ENCODE data around the gene SUGP2. TPM values are rescaled to one million over a fixed set of nuclear protein-coding genes. Genes with fewer than 3 reads are reported as not detected.

The SUGP2 gene
- total and polyA plus RNA-seq, 2 of the 13 experiments (the other 11 are each of a cell fraction or from before 2014, with no cell fraction given) = 40.6 to 57.7 TPM

DNA sequence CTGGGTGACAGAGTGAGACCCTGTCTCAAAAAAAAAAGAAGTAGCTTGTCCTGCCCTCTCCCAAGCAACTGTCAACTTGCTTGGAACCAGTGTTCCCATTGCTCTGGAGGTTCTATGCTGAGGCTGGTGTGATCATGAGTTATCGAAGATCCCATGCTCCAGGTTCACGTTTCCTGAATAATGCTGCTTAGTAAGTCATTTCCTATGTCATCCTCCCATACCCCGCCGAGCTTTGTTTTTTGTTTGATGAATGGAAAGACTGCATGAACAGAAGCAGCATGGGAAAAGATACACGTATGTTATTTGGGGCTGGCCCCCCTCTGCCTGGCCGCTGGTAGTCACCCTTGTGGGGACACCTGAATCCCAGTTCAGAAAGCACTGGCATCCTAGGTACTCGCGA lies 41.8 kb upstream of the SUGP2 start:
- Histone ChIP-seq H3K4me3 (replicated peaks in 1 of 3; ENCODE audit: insufficient read depth in 1 of 3, low read depth in 2 of 3, low read length in 3 of 3) (no peak overlapping the region), H3K4me1 (ENCODE audit: insufficient read depth, low read length) (no peaks in the 10 kb centered on the region), H4K20me1 (ENCODE audit: insufficient read depth, low read length) (no peaks in the 10 kb centered on the region), H3K9ac (ENCODE audit: insufficient read depth, low read depth, low read length) (no peak overlapping the region), H3K27ac (ENCODE audit: extremely low read length, insufficient read depth, low read length) (no peak overlapping the region), H2AFZ (ENCODE audit: low read length) (no peak overlapping the region), H3K36me3 (replicated peaks in 1 of 2; ENCODE audit: control insufficient read depth in 1 of 2, insufficient read depth in 2 of 2, low read length in 2 of 2) (peaks cover 0 to 5% of the 10 kb centered on the region in 2 experiments; a peak in 3 of 5 replicates), H3K27me3 (ENCODE audit: control insufficient read depth in 1 of 2, insufficient read depth in 2 of 2, low read length in 2 of 2) (no peaks in the 10 kb centered on the region), H3K9me3 (ENCODE audit: low read length) (no peaks in the 10 kb centered on the region), H3K4me2 (ENCODE audit: low read depth, low read length) (no peak overlapping the region), H3K79me2 (ENCODE audit: insufficient read depth, low read length) (no peaks in the 10 kb centered on the region)
- no TSS peak for BruUV-seq (replicated peaks)
- POLR2A ChIA-PET = no interaction called here
- DNase-seq (ENCODE audit: low spot score) (no peak), FAIRE-seq (no peak), ATAC-seq (no peak)
- intact Hi-C loops (cut with micrococcal nuclease; ENCODE audit: unreplicated experiment) = no loop called here
- CTCF ChIA-PET (ENCODE audit: low intra/inter-chr PET ratio, low total read pairs) = no interaction called here
- WGBS (ENCODE audit: low lambda C conversion rate) = 96% methylated on average over 8 of the region's 8 CpGs
- in situ Hi-C loops (cut with HindIII; ENCODE audit: extremely low pct_ligation_motif_present, low pct_unique_long_range_greater_than_20kb) = no loop called here
- TF ChIP-seq SOX6 (IDR thresholded peaks at IDR 0.05) = no peak
- no peak for TF ChIP-seq SOX6 (CRISPR knock-in tag; IDR thresholded peaks at IDR 0.05)
- TF ChIP-seq, protein P1, sequence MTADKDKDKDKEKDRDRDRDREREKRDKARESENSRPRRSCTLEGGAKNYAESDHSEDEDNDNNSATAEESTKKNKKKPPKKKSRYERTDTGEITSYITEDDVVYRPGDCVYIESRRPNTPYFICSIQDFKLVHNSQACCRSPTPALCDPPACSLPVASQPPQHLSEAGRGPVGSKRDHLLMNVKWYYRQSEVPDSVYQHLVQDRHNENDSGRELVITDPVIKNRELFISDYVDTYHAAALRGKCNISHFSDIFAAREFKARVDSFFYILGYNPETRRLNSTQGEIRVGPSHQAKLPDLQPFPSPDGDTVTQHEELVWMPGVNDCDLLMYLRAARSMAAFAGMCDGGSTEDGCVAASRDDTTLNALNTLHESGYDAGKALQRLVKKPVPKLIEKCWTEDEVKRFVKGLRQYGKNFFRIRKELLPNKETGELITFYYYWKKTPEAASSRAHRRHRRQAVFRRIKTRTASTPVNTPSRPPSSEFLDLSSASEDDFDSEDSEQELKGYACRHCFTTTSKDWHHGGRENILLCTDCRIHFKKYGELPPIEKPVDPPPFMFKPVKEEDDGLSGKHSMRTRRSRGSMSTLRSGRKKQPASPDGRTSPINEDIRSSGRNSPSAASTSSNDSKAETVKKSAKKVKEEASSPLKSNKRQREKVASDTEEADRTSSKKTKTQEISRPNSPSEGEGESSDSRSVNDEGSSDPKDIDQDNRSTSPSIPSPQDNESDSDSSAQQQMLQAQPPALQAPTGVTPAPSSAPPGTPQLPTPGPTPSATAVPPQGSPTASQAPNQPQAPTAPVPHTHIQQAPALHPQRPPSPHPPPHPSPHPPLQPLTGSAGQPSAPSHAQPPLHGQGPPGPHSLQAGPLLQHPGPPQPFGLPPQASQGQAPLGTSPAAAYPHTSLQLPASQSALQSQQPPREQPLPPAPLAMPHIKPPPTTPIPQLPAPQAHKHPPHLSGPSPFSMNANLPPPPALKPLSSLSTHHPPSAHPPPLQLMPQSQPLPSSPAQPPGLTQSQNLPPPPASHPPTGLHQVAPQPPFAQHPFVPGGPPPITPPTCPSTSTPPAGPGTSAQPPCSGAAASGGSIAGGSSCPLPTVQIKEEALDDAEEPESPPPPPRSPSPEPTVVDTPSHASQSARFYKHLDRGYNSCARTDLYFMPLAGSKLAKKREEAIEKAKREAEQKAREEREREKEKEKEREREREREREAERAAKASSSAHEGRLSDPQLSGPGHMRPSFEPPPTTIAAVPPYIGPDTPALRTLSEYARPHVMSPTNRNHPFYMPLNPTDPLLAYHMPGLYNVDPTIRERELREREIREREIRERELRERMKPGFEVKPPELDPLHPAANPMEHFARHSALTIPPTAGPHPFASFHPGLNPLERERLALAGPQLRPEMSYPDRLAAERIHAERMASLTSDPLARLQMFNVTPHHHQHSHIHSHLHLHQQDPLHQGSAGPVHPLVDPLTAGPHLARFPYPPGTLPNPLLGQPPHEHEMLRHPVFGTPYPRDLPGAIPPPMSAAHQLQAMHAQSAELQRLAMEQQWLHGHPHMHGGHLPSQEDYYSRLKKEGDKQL (CRISPR knock-in tag; IDR thresholded peaks at IDR 0.05; ENCODE audit: low read depth) = no peak
- no peak for TF ChIP-seq TCF12 (IDR thresholded peaks at IDR 0.05)
- no peak for TF ChIP-seq TCF12 (CRISPR knock-in tag; IDR thresholded peaks at IDR 0.05)
- no peak for TF ChIP-seq TSC22D2 (CRISPR knock-in tag; IDR thresholded peaks at IDR 0.05; ENCODE audit: borderline replicate concordance)
- no peak for TF ChIP-seq ZNF225 (CRISPR knock-in tag; IDR thresholded peaks at IDR 0.05)
- no peak for TF ChIP-seq SSRP1 (CRISPR knock-in tag; IDR thresholded peaks at IDR 0.05)
- no peak for TF ChIP-seq ZSCAN25 (CRISPR knock-in tag; IDR thresholded peaks at IDR 0.05)
- TF ChIP-seq, protein P2, sequence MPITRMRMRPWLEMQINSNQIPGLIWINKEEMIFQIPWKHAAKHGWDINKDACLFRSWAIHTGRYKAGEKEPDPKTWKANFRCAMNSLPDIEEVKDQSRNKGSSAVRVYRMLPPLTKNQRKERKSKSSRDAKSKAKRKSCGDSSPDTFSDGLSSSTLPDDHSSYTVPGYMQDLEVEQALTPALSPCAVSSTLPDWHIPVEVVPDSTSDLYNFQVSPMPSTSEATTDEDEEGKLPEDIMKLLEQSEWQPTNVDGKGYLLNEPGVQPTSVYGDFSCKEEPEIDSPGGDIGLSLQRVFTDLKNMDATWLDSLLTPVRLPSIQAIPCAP (CRISPR knock-in tag; IDR thresholded peaks at IDR 0.05; ENCODE audit: low read depth) = no peak
- no peak for TF ChIP-seq KLF12 (CRISPR knock-in tag; IDR thresholded peaks at IDR 0.05; ENCODE audit: borderline replicate concordance)
- TF ChIP-seq, protein P3, sequence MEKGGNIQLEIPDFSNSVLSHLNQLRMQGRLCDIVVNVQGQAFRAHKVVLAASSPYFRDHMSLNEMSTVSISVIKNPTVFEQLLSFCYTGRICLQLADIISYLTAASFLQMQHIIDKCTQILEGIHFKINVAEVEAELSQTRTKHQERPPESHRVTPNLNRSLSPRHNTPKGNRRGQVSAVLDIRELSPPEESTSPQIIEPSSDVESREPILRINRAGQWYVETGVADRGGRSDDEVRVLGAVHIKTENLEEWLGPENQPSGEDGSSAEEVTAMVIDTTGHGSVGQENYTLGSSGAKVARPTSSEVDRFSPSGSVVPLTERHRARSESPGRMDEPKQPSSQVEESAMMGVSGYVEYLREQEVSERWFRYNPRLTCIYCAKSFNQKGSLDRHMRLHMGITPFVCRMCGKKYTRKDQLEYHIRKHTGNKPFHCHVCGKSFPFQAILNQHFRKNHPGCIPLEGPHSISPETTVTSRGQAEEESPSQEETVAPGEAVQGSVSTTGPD (CRISPR knock-in tag; IDR thresholded peaks at IDR 0.05) = no peak
- TF ChIP-seq ZNF350 (CRISPR knock-in tag; IDR thresholded peaks at IDR 0.05; ENCODE audit: borderline replicate concordance, low read depth) = no peak
- TF ChIP-seq, protein P4, sequence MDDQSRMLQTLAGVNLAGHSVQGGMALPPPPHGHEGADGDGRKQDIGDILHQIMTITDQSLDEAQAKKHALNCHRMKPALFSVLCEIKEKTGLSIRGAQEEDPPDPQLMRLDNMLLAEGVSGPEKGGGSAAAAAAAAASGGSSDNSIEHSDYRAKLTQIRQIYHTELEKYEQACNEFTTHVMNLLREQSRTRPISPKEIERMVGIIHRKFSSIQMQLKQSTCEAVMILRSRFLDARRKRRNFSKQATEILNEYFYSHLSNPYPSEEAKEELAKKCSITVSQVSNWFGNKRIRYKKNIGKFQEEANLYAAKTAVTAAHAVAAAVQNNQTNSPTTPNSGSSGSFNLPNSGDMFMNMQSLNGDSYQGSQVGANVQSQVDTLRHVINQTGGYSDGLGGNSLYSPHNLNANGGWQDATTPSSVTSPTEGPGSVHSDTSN (CRISPR knock-in tag; IDR thresholded peaks at IDR 0.05; ENCODE audit: borderline replicate concordance) = no peak
- TF ChIP-seq NBN (conservative IDR thresholded peaks at IDR 0.05) = no peak
- TF ChIP-seq ZNF737 (CRISPR knock-in tag; IDR thresholded peaks at IDR 0.05; ENCODE audit: borderline replicate concordance) = no peak
- no peak for TF ChIP-seq ZNF20 (CRISPR knock-in tag; IDR thresholded peaks at IDR 0.05)
- TF ChIP-seq ZSCAN22 (CRISPR knock-in tag; IDR thresholded peaks at IDR 0.05) = no peak
- TF ChIP-seq ZMAT3 (CRISPR knock-in tag; conservative IDR thresholded peaks at IDR 0.05) = no peak
